Right cardiac atrium (tissue), 5 donors: ENCODE results near the gene HELLS. TPM values are rescaled to one million over a fixed set of nuclear protein-coding genes. Genes with fewer than 3 reads are reported as not detected.
A peak's percentile ranks its signal among the peaks of the same experiment; 100 is the strongest.
"Not testable (repeated sequence)": the region's sequence is repeated elsewhere in the genome, so short reads cannot be mapped to it uniquely, and the experiment has no call there.

Experiments
- ATAC-seq, 2 donors: fragments of 200-7000 bp; cut with Tn5 transposase; one replicate each; pipeline versions ENCODE4 v1.8.0 to v1.9.1; 2020; ENCODE audit warnings: moderate library complexity in 2 of 2, mild to moderate bottlenecking in 1 of 2
- DNase-seq, 3 donors: peaks; one replicate each; pipeline ENCODE4 v3.0.0-alpha.2; 2020
- H3K27ac ChIP-seq: one replicate; pipeline ENCODE4 v1.5.1; 2013; ENCODE audit warnings: mild to moderate bottlenecking, low read length, control low read depth, moderate library complexity
- H3K27me3 ChIP-seq: one replicate; pipeline ENCODE4 v1.6.1; 2013; ENCODE audit not compliant: control insufficient read depth, insufficient read depth
- H3K4me1 ChIP-seq: one replicate; pipeline ENCODE4 v1.6.1; 2013; ENCODE audit warnings: low read length; ENCODE audit not compliant: control insufficient read depth, insufficient read depth
- H3K4me3 ChIP-seq: one replicate; pipeline ENCODE4 v1.5.1; 2013; ENCODE audit warnings: low read length, control low read depth
- H3K9me3 ChIP-seq: one replicate; pipeline ENCODE4 v1.6.1; 2013; ENCODE audit warnings: low read length; ENCODE audit not compliant: control insufficient read depth
- WGBS: extraction: QIAGEN DNeasy Blood & Tissue Kit; methylation state at CpG from one replicate; pipeline ENCODE4 v1.1.7; 2013; 5-methylcytosine and 5-hydroxymethylcytosine counted together
- intact Hi-C, 4 donors: fragments of 100-400 bp; cut with DNase I; formaldehyde crosslinking; loops; one replicate each; pipeline versions ENCODE4 v1.11.0 to v1.14.0; 2022 to 2023
- polyA plus RNA-seq: library from polyadenylated mRNA; stranded (reverse); fragments of 200-250 nt; gene quantifications from one replicate; pipeline ENCODE4 v1.2.3, GENCODE V29; 2013
- total RNA-seq, 4 donors: library from RNA; stranded (reverse); fragmentation: NEBNext Ultra II Directional; extraction: Animal tissue kit (Norgen Biotek cat#: 25700); gene quantifications; one replicate each; pipeline ENCODE4 v1.2.1, GENCODE V29; 2021
- donor health status: healthy with polysubstance abuse.
- donor health status: DM: no; HTN: yes; CAD: no.
- donor health status: DM: no; HTN: no; CAD: no.
- donor health status: DM: no; HTN: yes; CAD: no; lungs with severe emphysema.
- donor health status: DM: yes; HTN: yes; CAD: no.

HELLS gene
- total and polyA plus RNA-seq, 5 donors = 0.66 to 2.7 (median 2.0) TPM

DNA sequence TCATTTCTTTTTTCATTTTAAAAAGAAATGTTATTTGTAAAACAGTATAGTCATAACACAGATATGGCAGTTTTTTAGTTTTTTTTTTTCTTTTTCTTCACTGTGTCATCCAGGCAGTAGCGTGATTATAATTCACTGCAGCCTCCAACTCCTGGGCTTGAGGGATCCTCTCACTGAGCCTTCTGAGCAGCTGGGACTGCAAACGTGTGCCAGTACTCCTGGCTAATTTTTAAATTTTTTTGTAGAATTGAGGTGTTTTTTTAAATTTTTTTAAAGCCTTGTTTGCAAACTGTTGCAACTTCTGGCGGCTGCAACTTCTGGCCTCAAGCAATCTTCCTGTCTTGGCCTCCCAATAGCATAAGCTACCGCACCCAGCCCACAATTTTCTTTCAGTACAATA lies 63.0 kb downstream of the HELLS start:
- Histone ChIP-seq H3K9me3 (no peaks in the 10 kb centered on the region), H3K4me1 (no peaks in the 10 kb centered on the region), H3K27ac (no peak overlapping the region), H3K4me3 (no peak overlapping the region), H3K27me3 (no peaks in the 10 kb centered on the region)
- ATAC-seq = no peak
- 76% methylated on average over 4 of the region's 4 CpGs for WGBS
- DNase-seq = peak in 1 of 3 donors; percentile 35
- intact Hi-C loops = no loop called here

DNA sequence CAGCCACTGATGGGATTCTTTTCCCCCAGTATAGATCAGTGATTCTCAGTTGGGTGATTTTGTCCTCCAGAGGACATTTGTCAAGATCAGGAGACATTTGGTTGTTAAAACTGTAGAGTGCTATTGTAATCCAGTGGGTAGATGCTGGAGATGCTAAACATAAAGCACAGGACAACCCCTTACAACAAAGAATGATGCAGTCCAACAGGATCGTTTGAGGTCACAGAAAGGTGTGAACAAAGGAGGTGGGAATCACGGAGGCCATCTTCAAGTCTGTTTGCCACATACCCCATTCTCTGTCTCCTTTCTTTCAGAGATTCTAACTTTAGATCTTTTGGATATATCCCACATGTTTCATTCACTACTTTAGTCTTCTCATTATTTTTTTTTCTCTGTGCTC lies 69.0 kb downstream of the HELLS start:
- no peaks in the 10 kb centered on the region for H3K4me1 ChIP-seq
- DNase-seq (no peak), ATAC-seq (no peak)
- WGBS = 75% methylated on average over 2 of the region's 2 CpGs
- H3K9me3 ChIP-seq = no peaks in the 10 kb centered on the region
- H3K4me3 ChIP-seq = no peak overlapping the region
- intact Hi-C loops = no loop called here
- H3K27me3 ChIP-seq = no peaks in the 10 kb centered on the region
- H3K27ac ChIP-seq = no peak overlapping the region

DNA sequence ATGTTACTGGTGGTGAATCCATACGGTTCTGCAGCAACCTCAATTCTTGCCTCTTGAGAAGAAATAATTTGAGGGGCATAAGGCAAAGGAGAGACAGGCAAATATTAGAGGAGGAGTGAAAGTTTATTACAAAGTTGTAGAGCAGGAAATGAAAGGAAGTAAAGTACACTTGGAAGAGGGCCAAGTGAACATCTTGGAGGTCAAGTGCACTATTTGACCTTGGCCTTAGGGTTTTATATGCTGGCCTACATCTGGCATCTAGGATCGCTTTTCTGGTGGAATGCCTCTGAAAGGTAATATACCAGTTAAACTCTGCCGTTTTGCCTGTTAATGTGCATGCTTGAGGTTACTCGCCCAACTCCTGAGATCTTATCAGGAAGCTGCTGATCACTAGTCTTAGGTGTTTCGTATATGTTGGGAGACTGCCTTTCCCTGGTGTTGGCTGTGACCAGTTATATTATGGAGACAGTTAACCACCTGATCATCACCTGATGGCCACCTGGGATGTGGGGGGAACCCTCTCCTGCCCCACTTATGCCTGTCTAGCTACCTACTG lies 71.9 kb downstream of the HELLS start:
- no peaks in the 10 kb centered on the region for H3K9me3 ChIP-seq
- no peak overlapping the region for H3K4me3 ChIP-seq
- no peaks in the 10 kb centered on the region for H3K27me3 ChIP-seq
- no peaks in the 10 kb centered on the region for H3K4me1 ChIP-seq
- no peak overlapping the region for H3K27ac ChIP-seq
- intact Hi-C loops = no loop called here
- no peak for ATAC-seq
- no peak for DNase-seq
- WGBS = 74% methylated on average over 5 of the region's 5 CpGs

DNA sequence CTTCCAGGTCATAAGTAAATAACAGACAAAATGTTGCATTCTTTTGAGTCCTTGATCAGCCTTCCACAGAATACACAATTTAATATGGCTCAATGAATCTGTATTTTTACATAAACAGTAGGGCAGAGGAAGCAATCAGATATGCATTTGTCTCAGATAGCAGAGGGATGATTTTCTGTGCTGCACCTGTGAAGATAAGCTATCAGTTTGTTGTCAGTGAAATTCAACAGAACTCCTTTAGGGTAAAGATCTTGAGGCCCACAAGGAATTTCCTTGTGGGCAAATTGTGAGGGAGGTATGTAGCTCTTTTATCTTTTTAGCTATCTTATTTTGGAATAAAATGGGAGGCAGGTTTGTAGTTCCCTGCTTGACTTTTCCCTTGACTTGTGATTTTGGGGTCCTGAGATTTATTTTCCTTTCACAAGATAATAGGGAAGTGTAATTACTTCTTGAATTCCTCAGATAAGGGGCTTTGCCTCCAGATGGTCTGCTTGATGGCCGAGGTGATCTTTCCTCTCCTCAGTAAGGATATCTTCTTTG lies 77.1 kb downstream of the HELLS start:
- ATAC-seq = no peak
- DNase-seq = no peak
- Histone ChIP-seq H3K9me3 (no peaks in the 10 kb centered on the region), H3K27me3 (no peaks in the 10 kb centered on the region), H3K4me1 (no peaks in the 10 kb centered on the region), H3K27ac (no peak overlapping the region), H3K4me3 (no peak overlapping the region)
- 31% methylated on average over 1 of the region's 1 CpG for WGBS
- intact Hi-C loops = no loop called here

DNA sequence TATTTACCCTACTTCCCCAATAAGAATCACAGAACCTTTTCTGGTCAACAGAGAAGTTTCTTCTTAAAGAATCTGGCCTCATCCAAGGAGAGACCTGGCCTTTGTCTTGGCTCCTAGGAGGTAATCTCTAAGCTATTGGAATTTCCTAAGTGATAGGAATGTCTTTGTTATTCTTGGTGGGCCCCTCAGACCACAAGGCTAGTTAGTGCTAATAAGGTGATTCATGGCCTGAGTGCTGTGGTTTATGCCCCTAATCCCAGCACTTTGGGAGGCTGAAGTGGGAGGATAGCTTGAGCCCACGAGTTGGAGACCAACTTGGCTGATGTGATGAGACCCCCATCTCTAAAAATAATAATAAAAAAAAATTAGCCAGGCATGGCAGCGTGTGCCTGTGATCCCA lies 78.0 kb downstream of the HELLS start:
- Histone ChIP-seq H3K27ac (no peak overlapping the region), H3K9me3 (no peaks in the 10 kb centered on the region), H3K4me1 (no peaks in the 10 kb centered on the region), H3K27me3 (no peaks in the 10 kb centered on the region), H3K4me3 (no peak overlapping the region)
- no peak for DNase-seq
- WGBS = 70% methylated on average over 2 of the region's 2 CpGs
- intact Hi-C loops = no loop called here
- no peak for ATAC-seq

DNA sequence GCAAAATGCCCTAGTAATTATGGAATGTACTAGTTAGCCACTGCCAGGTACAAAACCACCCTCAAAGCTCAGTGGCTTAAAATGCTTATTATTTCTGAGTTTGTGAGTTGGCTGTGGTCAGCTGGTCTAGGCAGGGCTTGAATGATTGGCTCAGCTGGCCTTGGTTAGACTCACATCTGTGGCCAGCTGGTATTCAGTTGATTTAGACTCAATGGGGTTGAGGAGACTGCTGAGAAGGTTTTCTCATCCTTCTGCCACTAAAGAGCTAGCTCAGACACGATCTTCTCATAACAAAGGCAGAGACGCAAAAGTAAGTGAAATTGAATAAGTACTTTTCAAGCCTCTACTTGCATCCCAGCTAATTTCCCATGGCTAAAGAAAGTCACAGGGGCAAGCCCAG lies 80.9 kb downstream of the HELLS start:
- H3K27ac ChIP-seq = no peak overlapping the region
- no peak overlapping the region for H3K4me3 ChIP-seq
- H3K4me1 ChIP-seq = no peaks in the 10 kb centered on the region
- ATAC-seq = no peak
- no peaks in the 10 kb centered on the region for H3K27me3 ChIP-seq
- no peak for DNase-seq
- WGBS = 81% methylated on average over 2 of the region's 2 CpGs
- H3K9me3 ChIP-seq = no peaks in the 10 kb centered on the region
- intact Hi-C loops = no loop called here

DNA sequence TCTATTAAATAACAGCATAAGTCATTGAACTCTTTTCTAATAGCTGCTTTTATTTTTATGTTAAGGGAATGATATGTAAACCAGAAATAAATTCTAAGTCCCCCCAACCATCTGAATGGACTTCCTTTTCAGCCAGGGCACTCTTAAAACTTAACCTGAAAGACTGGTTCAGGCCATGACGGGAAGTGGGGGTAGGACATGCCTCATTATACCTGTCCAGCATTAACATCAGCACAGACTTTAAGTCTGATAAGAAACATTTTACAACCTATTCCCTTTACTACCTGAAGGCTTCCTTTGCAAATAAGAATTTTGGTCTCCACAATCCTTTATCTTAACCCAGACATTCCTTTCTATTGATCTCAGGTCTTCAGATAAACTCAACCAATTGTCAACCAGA lies 81.9 kb downstream of the HELLS start:
- H3K9me3 ChIP-seq = no peaks in the 10 kb centered on the region
- intact Hi-C loops = no loop called here
- 76% methylated on average over 1 of the region's 1 CpG for WGBS
- no peak overlapping the region for H3K4me3 ChIP-seq
- no peaks in the 10 kb centered on the region for H3K4me1 ChIP-seq
- no peaks in the 10 kb centered on the region for H3K27me3 ChIP-seq
- no peak for DNase-seq
- H3K27ac ChIP-seq = no peak overlapping the region
- no peak for ATAC-seq

DNA sequence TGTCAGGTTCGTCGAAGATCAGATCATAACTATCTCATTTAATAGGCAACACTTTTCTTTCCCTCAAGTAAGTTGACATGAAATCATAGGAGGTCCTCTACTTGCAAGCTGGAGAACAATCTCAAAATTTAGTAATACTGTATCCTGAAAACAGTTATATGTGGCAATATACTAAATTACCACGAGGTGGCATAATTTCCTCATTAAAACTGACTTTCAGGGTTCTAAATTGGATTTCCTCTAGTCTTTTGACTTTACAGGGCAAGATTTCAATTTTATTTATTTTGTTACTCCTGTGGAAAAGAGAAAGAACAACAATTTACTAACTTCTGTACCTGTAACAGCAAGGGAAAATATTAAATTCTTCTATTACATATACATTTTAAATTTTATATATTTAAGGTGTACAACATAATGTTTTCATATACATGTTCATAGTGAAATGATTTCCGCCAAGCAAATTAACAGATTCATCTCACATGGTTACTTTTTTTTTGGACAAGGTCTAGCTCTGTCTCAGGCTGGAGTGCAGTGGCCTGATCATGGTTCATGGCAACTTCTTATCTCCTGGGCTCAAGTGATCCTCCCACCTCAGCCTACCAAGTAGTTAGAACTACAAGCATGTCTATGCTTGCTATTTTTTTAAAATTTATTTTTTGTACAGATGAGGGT lies 84.6 kb downstream of the HELLS start:
- H3K9me3 ChIP-seq = no peaks in the 10 kb centered on the region
- no peak overlapping the region for H3K4me3 ChIP-seq
- DNase-seq (no peak), ATAC-seq (no peak)
- no peaks in the 10 kb centered on the region for H3K4me1 ChIP-seq
- intact Hi-C loops = no loop called here
- 23% methylated on average over 4 of the region's 4 CpGs for WGBS
- no peaks in the 10 kb centered on the region for H3K27me3 ChIP-seq
- H3K27ac ChIP-seq = no peak overlapping the region

DNA sequence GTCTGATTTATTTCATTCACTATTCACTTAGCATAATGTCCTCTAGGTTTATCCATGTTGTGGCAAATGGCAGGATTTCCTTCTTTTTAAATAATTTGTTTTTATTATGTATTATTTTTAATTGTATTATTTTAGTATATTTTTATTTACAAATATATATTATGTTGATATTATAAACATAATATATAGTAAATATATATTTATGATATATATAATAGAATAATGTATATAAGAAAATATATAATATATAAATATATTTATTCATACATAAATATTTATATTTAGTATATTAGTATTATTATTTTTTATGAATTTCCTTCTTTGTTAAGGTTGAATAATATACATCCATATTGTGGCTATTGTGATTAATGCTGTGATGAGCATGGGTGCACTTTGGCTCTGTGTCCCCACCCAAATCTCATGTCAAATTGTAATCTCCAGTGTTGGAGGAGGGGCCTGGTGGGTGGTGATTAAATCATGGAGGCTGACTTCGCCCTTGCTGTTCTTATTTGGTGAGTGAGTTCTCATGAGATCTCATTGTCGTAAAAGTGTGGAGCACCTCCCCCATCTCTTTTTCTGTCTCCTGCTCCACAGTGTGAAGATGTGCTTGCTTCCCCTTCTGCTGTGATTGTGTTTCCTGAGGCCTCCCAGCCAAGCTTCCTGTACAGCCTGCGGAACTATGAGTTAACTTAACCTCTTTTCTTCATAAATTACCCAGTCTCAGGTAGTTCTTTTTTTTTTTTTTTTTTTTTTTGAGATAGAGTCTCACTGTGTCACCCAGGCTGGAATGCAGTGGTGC lies 85.7 kb downstream of the HELLS start:
- Histone ChIP-seq H3K4me3 (no peak overlapping the region), H3K27me3 (no peaks in the 10 kb centered on the region), H3K4me1 (no peaks in the 10 kb centered on the region), H3K27ac (no peak overlapping the region), H3K9me3 (no peaks in the 10 kb centered on the region)
- intact Hi-C loops = no loop called here
- WGBS = 74% methylated on average over 3 of the region's 3 CpGs
- no peak for DNase-seq
- ATAC-seq = no peak

DNA sequence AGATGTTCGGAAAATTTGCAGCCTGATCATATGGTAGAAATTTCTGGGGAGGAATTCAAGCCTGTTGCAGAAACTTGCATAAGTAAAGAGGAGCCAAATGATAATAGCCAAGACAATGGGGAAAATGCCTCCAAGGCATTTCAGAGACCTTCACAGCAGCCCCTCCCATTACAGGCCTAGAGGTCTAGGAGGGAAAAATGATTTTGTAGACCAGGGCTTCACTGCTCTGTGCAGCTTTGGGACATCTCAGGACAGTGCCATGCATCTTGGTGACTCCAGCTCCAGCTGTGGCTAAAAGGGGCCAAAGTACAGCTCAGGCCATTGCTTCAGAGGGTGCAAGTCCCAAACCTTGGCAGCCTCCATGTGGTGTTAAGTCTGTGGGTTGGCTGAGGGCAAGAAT lies 87.4 kb downstream of the HELLS start:
- Histone ChIP-seq H3K9me3 (no peaks in the 10 kb centered on the region), H3K4me3 (no peak overlapping the region), H3K27me3 (no peaks in the 10 kb centered on the region), H3K4me1 (no peaks in the 10 kb centered on the region), H3K27ac (no peak overlapping the region)
- WGBS = 82% methylated on average over 1 of the region's 1 CpG
- ATAC-seq (no peak), DNase-seq (no peak)
- intact Hi-C loops = no loop called here

DNA sequence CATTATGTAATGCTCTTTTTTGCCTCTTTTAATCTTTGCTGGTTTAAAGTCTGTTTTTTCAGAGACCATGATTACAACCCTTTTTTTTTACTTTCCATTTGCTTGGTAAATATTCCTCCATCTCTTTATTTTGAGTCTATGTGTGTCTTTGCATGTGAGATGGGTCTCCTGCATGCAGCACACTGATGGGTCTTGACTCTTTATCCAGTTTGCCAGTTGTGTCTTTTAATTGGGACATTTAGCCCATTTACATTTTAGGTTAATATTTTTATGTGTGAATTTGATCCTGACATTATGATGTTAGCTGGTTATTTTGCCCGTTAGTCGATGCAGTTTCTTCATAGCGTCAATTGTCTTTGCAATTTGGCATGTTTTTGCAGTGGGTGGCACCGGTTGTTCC lies 92.5 kb downstream of the HELLS start:
- WGBS = 98% methylated on average over 4 of the region's 4 CpGs
- H3K27ac ChIP-seq, H3K4me3 ChIP-seq, ATAC-seq, H3K4me1 ChIP-seq, H3K9me3 ChIP-seq, H3K27me3 ChIP-seq, DNase-seq, intact Hi-C loops: not testable (repeated sequence)
